ENCODE results near the gene MAGED1. TPM values are rescaled to one million over a fixed set of nuclear protein-coding genes. Genes with fewer than 3 reads are reported as not detected.

The MAGED1 gene
- polyA plus RNA-seq, 1 of the 3 experiments (the other 2 are of a cell fraction), result 184 TPM

DNA sequence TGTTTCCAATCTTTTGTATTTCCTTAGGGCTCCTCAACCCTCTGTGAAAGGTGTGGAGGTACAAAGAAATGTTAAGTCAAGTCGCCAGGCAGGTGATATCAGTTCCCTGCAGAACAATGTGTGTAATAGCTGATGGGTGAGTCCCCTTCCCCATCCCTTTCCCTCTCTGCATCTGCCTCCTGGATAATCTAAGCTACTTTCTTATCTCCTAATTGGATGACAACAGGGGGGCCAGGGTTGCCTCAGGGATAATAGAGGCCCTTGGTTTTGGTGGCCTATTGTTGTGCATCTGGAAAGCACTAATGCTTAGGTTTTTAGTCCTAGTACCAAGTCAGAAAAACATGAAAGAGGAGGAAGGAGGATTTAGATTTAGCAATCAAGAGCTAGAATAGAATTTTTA is 29.1 kb downstream of the MAGED1 start:
- Histone ChIP-seq H3K4me2 (no peak overlapping the region), H4K20me1 (ENCODE audit: insufficient read depth) (no peaks in the 10 kb centered on the region), H3F3A (replicated peaks; ENCODE audit: insufficient read depth) (no peaks in the 10 kb centered on the region), H3K9me2 (no peaks in the 10 kb centered on the region), H3K9me3 (no peaks in the 10 kb centered on the region), H2AFZ (ENCODE audit: low read depth) (no peak overlapping the region), H3K4me3 (ENCODE audit: low read depth in 2 of 2, low read length in 1 of 2) (no peak overlapping the region), H3K4me1 (ENCODE audit: control insufficient read depth in 1 of 2, insufficient read depth in 2 of 2, low read depth in 1 of 2, low read length in 1 of 2) (no peaks in the 10 kb centered on the region), H3K36me3 (replicated peaks in 1 of 2; ENCODE audit: control insufficient read depth in 1 of 2, insufficient read depth in 2 of 2, low read length in 1 of 2) (no peaks in the 10 kb centered on the region), H3K9ac (no peak overlapping the region), H3K27ac (ENCODE audit: low read depth in 2 of 2, low read length in 1 of 2) (no peak overlapping the region), H3K27me3 (ENCODE audit: insufficient read depth) (no peaks in the 10 kb centered on the region; the same call in 1 of the 2 replicates), H3K79me2 (ENCODE audit: insufficient read depth) (no peaks in the 10 kb centered on the region)
- CTCF ChIA-PET, result interaction anchor here (1.4 kb wide), 1 partner anchor 32 kb away, joined by 5 read pairs; no protein-coding TSS in a partner anchor
- POLR2A ChIA-PET, result no interaction called here
- no peak for DNase-seq
- TF ChIP-seq YY1 (IDR thresholded peaks at IDR 0.05; ENCODE audit: low read depth) (no peak), POLR2AphosphoS5 (IDR thresholded peaks at IDR 0.05; ENCODE audit: low read depth, low read length) (no peak), ELF1 (IDR thresholded peaks at IDR 0.05) (no peak), GATA2 (CRISPR knock-in tag; IDR thresholded peaks at IDR 0.05) (no peak)
- WGBS (ENCODE audit: low lambda C conversion rate), result 21% methylated on average over 1 of the region's 1 CpG

- POLR2A ChIA-PET, result interaction anchor here (1.0 kb wide), 1 partner anchor 30 kb away, joined by 3 read pairs; no protein-coding TSS in a partner anchor
- TF ChIP-seq RCOR1 (IDR thresholded peaks at IDR 0.05; ENCODE audit: low read length) (no peak; the same call in 1 of the 2 replicates), EP300 (IDR thresholded peaks at IDR 0.05; ENCODE audit: borderline replicate concordance in 1 of 2, low read depth in 1 of 2, low read length in 1 of 2) (peak in 1 of 2 experiments; percentile 21; a peak in 1 of 4 replicates), TCF12 (IDR thresholded peaks at IDR 0.05) (peak; percentile 9; the same call in 1 of the 2 replicates), GATA2 (CRISPR knock-in tag; IDR thresholded peaks at IDR 0.05) (no peak; the same call in 1 of the 2 replicates), MXI1 (IDR thresholded peaks at IDR 0.05; ENCODE audit: low read depth, low read length) (0 out of 2 replicates have a peak, but pooled peaks have one; percentile 17)
- H3K4me1 ChIP-seq (ENCODE audit: control insufficient read depth in 1 of 2, insufficient read depth in 2 of 2, low read depth in 1 of 2, low read length in 1 of 2), result peaks cover 0 to 6% of the 10 kb centered on the region in 2 experiments; a peak in 1 of 4 replicates
- H3K27ac ChIP-seq (ENCODE audit: low read depth in 2 of 2, low read length in 1 of 2), result peak overlapping the region in 1 of 2 experiments; percentile 73; a peak in 2 of 4 replicates
- H3K9me2 ChIP-seq, result no peaks in the 10 kb centered on the region
- H3K4me3 ChIP-seq (ENCODE audit: low read depth in 2 of 2, low read length in 1 of 2), result no peak overlapping the region
- no peaks in the 10 kb centered on the region for H4K20me1 ChIP-seq (ENCODE audit: insufficient read depth)
- H3K9ac ChIP-seq, result no peak overlapping the region
- no peak overlapping the region for H3K4me2 ChIP-seq
- H3F3A ChIP-seq (replicated peaks; ENCODE audit: insufficient read depth), result no peaks in the 10 kb centered on the region
- CTCF ChIA-PET, result no interaction called here
- H3K79me2 ChIP-seq (ENCODE audit: insufficient read depth), result no peaks in the 10 kb centered on the region
- peak; percentile 5 for DNase-seq
- H3K36me3 ChIP-seq (replicated peaks in 1 of 2; ENCODE audit: control insufficient read depth in 1 of 2, insufficient read depth in 2 of 2, low read length in 1 of 2), result no peaks in the 10 kb centered on the region
- H3K9me3 ChIP-seq, result no peaks in the 10 kb centered on the region
- WGBS (ENCODE audit: low lambda C conversion rate), result 10% methylated on average over 3 of the region's 3 CpGs
- no peaks in the 10 kb centered on the region for H3K27me3 ChIP-seq (ENCODE audit: insufficient read depth)
- no peak overlapping the region for H2AFZ ChIP-seq (ENCODE audit: low read depth)
Observed at GRCh38 chrX:51931566-51932150, 38.2 kb downstream of the MAGED1 start.

Small RNA genes within 50 kb of the gene (small RNA-seq; reads per million reads assigned to genes)
- 0 reads per million in 7 experiments for gene AL929410.2
- gene RNU6-504P, result 0 reads per million in 7 experiments

Other genes with a start within 250 kb of the MAGED1 start
- 0.03 and 0.06 TPM in 2 replicates for gene CENPVL2, start 210.8 kb upstream of the MAGED1 start, polyA plus RNA-seq (2012; rRNA removed)
- 0.03 and 0.06 TPM in 2 replicates for gene CENPVL1, start 183.1 kb upstream of the MAGED1 start, polyA plus RNA-seq (2012; rRNA removed)
- gene GSPT2, start 150.2 kb upstream of the MAGED1 start, polyA plus RNA-seq (2012; rRNA removed), result 2.5 TPM in 2 replicates
- 32.2 and 37.7 TPM in 2 replicates for gene MAGED4B, start 175.6 kb downstream of the MAGED1 start, polyA plus RNA-seq (2012; rRNA removed)

All from SK-N-SH (cell line).